ENCODE measurements around the gene COLGALT1. TPM values are rescaled to one million over a fixed set of nuclear protein-coding genes. Genes with fewer than 3 reads are reported as not detected.
A peak's percentile ranks its signal among the peaks of the same experiment; 100 is the strongest.
"Not testable (repeated sequence)": the region's sequence is repeated elsewhere in the genome, so short reads cannot be mapped to it uniquely, and the experiment has no call there.

The COLGALT1 gene
- total RNA-seq, 2 donors from 2014 or later: 69.1 to 86.7 TPM

- intact Hi-C loops (cut with DNase I): no loop called here
- no peak for DNase-seq (ENCODE audit: low spot score)
Observed at GRCh38 chr19:17529239-17530158, 25.9 kb upstream of the COLGALT1 start.

- no peak for DNase-seq (ENCODE audit: low spot score)
Observed at GRCh38 chr19:17530586-17530985, 24.9 kb upstream of the COLGALT1 start.

GRCh38 chr19:17532116-17532515 lies 23.3 kb upstream of the COLGALT1 start:
- intact Hi-C loops (cut with DNase I): no loop called here
- no peak for DNase-seq (ENCODE audit: low spot score)

More at GRCh38 chr19:17530586-17530985, 24.9 kb upstream of the COLGALT1 start:
- intact Hi-C loops (cut with DNase I): no loop called here

- DNase-seq (ENCODE audit: low spot score): no peak
- intact Hi-C loops (cut with DNase I): no loop called here
Observed at GRCh38 chr19:17532557-17532956, 22.9 kb upstream of the COLGALT1 start.

- intact Hi-C loops (cut with DNase I): no loop called here
- DNase-seq (ENCODE audit: low spot score): no peak
Observed at GRCh38 chr19:17534767-17535166, 20.7 kb upstream of the COLGALT1 start.

- intact Hi-C loops (cut with DNase I): no loop called here
Observed at GRCh38 chr19:17536955-17537354, 18.5 kb upstream of the COLGALT1 start.

GRCh38 chr19:17538684-17539237 lies 16.7 kb upstream of the COLGALT1 start:
- intact Hi-C loops (cut with DNase I): no loop called here
- no peak for DNase-seq (ENCODE audit: low spot score)

More at GRCh38 chr19:17536955-17537354, 18.5 kb upstream of the COLGALT1 start:
- DNase-seq (ENCODE audit: low spot score): no peak

GRCh38 chr19:17539238-17540117 lies 16.0 kb upstream of the COLGALT1 start:
- intact Hi-C loops (cut with DNase I): no loop called here
- DNase-seq (ENCODE audit: low spot score): peak; percentile 99

GRCh38 chr19:17540174-17540573 lies 15.3 kb upstream of the COLGALT1 start:
- no peak for DNase-seq (ENCODE audit: low spot score)
- intact Hi-C loops (cut with DNase I): no loop called here

GRCh38 chr19:17541184-17541759 lies 14.2 kb upstream of the COLGALT1 start:
- intact Hi-C loops (cut with DNase I): no loop called here
- no peak for DNase-seq (ENCODE audit: low spot score)

- DNase-seq (ENCODE audit: low spot score): no peak
- intact Hi-C loops (cut with DNase I): no loop called here
Observed at GRCh38 chr19:17542042-17542441, 13.4 kb upstream of the COLGALT1 start.

- intact Hi-C loops (cut with DNase I): no loop called here
- no peak for DNase-seq (ENCODE audit: low spot score)
Observed at GRCh38 chr19:17542793-17543582, 12.5 kb upstream of the COLGALT1 start.

GRCh38 chr19:17543986-17544385 lies 11.5 kb upstream of the COLGALT1 start:
- DNase-seq (ENCODE audit: low spot score): no peak
- intact Hi-C loops (cut with DNase I): no loop called here

GRCh38 chr19:17544418-17544817 lies 11.0 kb upstream of the COLGALT1 start:
- intact Hi-C loops (cut with DNase I): no loop called here

GRCh38 chr19:17548145-17548544 lies 7.3 kb upstream of the COLGALT1 start:
- DNase-seq (ENCODE audit: low spot score): no peak
- intact Hi-C loops (cut with DNase I): no loop called here

More at GRCh38 chr19:17544418-17544817, 11.0 kb upstream of the COLGALT1 start:
- no peak for DNase-seq (ENCODE audit: low spot score)

- intact Hi-C loops (cut with DNase I): no loop called here
- DNase-seq (ENCODE audit: low spot score): no peak
Observed at GRCh38 chr19:17549085-17549740, 6.2 kb upstream of the COLGALT1 start.

- no peak for DNase-seq (ENCODE audit: low spot score)
- intact Hi-C loops (cut with DNase I): no loop called here
Observed at GRCh38 chr19:17550076-17550667, 5.3 kb upstream of the COLGALT1 start.

- intact Hi-C loops (cut with DNase I); DNase-seq (ENCODE audit: low spot score): not testable (repeated sequence)
Observed at GRCh38 chr19:17552735-17553134, 2.7 kb upstream of the COLGALT1 start.

Data from posterior vena cava (tissue), 2 donors.